Fibroblast of the aortic adventitia (primary cell): ENCODE data around the gene TDP1. TPM values are rescaled to one million over a fixed set of nuclear protein-coding genes. Genes with fewer than 3 reads are reported as not detected.

Experiments
- DNase-seq: peaks from one replicate; pipeline ENCODE4 v3.0.0-alpha.2; 2010; ENCODE audit warnings: low read depth
- H3K4me3 ChIP-seq: 2 replicates; pipeline ENCODE4 v1.5.1; 2011; ENCODE audit warnings: low read depth, mild to moderate bottlenecking, control low read depth, low read length, moderate library complexity
- CTCF ChIP-seq: IDR thresholded peaks from 2 replicates; pipeline ENCODE4 v1.5.1; 2011; ENCODE audit warnings: mild to moderate bottlenecking, low read length, control low read depth, inconsistent platforms; ENCODE audit not compliant: insufficient read depth
- total RNA-seq: library from RNA; depleted of rRNA; stranded (reverse); fragments of >200 nt; gene quantifications from 2 replicates; pipeline ENCODE4 v1.2.3, GENCODE V29; 2012; ENCODE audit warnings: low replicate concordance

The TDP1 gene
- total RNA-seq, 1 donor = 28.7 TPM

GRCh38 chr14:89911010-89911919 is 44.5 kb upstream of the TDP1 start:
- no peak overlapping the region for H3K4me3 ChIP-seq
- TF ChIP-seq CTCF = no peak
- DNase-seq = peak; percentile 67

GRCh38 chr14:89912221-89912620 is 43.5 kb upstream of the TDP1 start:
- DNase-seq = no peak
- TF ChIP-seq CTCF = no peak
- H3K4me3 ChIP-seq = no peak overlapping the region

DNA sequence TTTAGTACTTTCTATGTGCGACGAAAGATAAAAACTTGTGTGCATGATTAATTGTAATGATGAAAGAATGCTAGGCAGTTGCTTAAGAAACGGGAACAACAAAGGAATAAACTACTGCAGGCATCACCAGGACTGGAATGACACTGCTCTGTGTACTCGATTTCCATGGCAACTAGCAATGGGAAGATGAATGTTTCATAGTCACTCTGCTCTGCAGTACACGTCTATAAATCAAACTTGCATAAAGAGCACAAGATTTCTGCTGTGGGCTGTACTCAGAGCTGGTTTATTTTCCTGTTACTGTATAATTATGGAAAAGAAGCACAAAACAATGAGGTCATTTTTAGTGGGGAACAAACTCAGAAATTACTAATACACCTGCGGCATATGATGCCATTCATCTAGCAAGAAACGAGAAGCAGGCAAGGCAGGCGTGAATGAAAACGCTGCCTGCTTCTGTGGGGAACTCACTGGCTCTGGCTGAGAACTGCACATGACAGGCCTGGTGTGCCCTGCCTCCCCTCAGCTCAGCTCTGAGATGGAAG is 43.0 kb upstream of the TDP1 start:
- H3K4me3 ChIP-seq = no peak overlapping the region
- peak; percentile 93 for DNase-seq
- no peak for TF ChIP-seq CTCF

DNA sequence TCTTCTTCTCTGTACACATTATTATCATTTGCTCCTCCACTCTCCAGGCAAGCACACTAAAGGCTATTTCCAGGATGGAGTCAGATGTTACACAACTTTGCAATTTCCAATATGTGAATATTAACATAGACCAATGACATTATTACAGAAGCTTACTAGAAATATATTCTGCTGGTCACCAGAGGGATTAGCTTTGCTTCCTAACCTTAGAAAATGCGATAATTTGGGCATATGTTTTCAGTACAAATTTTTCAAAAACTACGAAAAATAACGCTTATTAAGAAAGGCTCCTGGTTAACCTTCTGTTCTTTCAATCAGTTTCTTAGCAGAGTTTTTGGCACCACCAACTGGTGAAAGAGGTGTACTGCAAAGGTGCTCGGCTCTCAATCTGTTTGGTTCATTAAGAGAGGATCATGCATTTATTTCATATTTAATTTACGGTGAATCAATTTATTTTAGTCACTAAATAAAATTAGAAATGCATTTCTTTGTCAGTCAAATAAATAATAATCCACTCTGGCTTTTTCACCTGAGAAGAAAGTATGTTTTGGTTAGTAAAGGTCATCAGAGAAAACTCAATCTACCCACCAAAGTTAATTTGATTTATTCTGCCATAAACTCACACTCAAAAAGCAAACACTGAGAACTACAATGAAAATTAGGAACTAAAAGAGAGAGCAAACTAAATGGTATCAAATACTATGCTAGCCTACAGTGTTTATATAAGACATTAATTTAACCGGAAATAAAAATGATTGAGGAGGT is 40.4 kb upstream of the TDP1 start:
- no peak overlapping the region for H3K4me3 ChIP-seq
- DNase-seq = peak; percentile 85
- peak; percentile 95 for TF ChIP-seq CTCF

GRCh38 chr14:89918721-89919120 is 37.0 kb upstream of the TDP1 start:
- TF ChIP-seq CTCF = no peak
- DNase-seq = no peak

DNA sequence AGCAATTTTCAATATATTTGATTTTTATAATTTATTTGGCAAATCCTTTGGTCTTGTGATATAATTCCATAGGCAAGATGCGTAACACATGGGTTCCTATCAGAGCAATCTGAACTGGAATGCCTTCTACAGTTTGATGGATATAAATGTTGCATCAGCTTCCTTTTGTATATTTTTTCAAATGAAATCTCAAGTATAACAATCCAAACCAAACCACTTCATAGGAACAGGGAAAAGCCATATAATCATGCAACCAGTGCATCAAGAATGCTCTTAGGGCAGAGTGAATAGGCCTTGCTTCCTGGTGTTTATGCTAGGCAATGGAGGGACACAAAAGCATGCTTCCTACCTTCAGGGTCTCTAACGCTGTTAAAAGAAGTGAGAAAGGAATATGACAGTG is 35.7 kb upstream of the TDP1 start:
- no peak for TF ChIP-seq CTCF
- no peak overlapping the region for H3K4me3 ChIP-seq
- DNase-seq = peak; percentile 51

More at GRCh38 chr14:89918721-89919120, 37.0 kb upstream of the TDP1 start:
- no peak overlapping the region for H3K4me3 ChIP-seq
